A549 treated with RU486 at 1 μM for 4 hours (cell line): ENCODE data around the gene ACACA. TPM values are rescaled to one million over a fixed set of nuclear protein-coding genes. Genes with fewer than 3 reads are reported as not detected.

Source experiments
- total RNA-seq: library from RNA; stranded (reverse); fragments of 200-300 nt; extraction: Qiagen RNA extraction; gene quantifications from 5 replicates; pipeline ENCODE4 v1.2.3, GENCODE V29; 2022; ENCODE audit warnings: low read depth

The ACACA gene
- 49.9 to 61.7 TPM (median 52.3 TPM) in 5 replicates for total RNA-seq

GRCh38 chr17:37406635-37407461, at the start of gene ACACA, which contains the start of gene TADA2A:
ACACA (minus strand) TSS chr17:37406836; CDS start chr17:37406299, 537 bp downstream.
TADA2A (plus strand) TSS chr17:37406886; CDS start chr17:37411366, 4,480 bp downstream.

GRCh38 chr17:37375706-37376105, 30.9 kb downstream of the ACACA start, which contains the start of gene C17orf78:
C17orf78 (plus strand) TSS chr17:37375985; CDS start chr17:37376093, 108 bp downstream.

Other genes starting within 250 kb of the ACACA start
- not detected in 5 replicates for gene C17orf78, start 30.9 kb downstream of the ACACA start, total RNA-seq
- 10.6 to 15.2 TPM (median 12.6 TPM) in 5 replicates for gene TADA2A, start 50 bp upstream of the ACACA start, total RNA-seq
- 41.0 to 53.5 TPM (median 51.8 TPM) in 5 replicates for gene DUSP14, start 83.1 kb upstream of the ACACA start, total RNA-seq
- 11.7 to 14.4 TPM (median 12.6 TPM) in 5 replicates for gene SYNRG, start 202.6 kb upstream of the ACACA start, total RNA-seq
- gene DDX52, start 236.6 kb upstream of the ACACA start, total RNA-seq, result 26.3 to 32.7 TPM (median 29.9 TPM) in 5 replicates